ENCODE results near the gene LRMDA. TPM values are rescaled to one million over a fixed set of nuclear protein-coding genes. Genes with fewer than 3 reads are reported as not detected.

LRMDA gene
- total RNA-seq, 2 experiments from 2014 or later = not detected

GRCh38 chr10:75394221-75394620, 37.2 kb upstream of the LRMDA start:
- ATAC-seq (ENCODE audit: poor library complexity) (no peak), DNase-seq (no peak)
- peaks cover 10% of the 10 kb centered on the region for H3K4me1 Mint-ChIP-seq (ENCODE audit: low read depth)
- H3K9me3 Mint-ChIP-seq = no peaks in the 10 kb centered on the region
- Histone ChIP-seq H3K4me1 (ENCODE audit: insufficient read depth, low read length) (peaks cover 14% of the 10 kb centered on the region), H3K4me3 (ENCODE audit: low read length) (no peak overlapping the region), H3K27ac (ENCODE audit: low read depth in 1 of 2, low read length in 2 of 2) (no peak overlapping the region), H3K27me3 (ENCODE audit: control insufficient read depth in 1 of 2, insufficient read depth in 2 of 2, low read length in 2 of 2) (peaks cover 47 to 78% of the 10 kb centered on the region in 2 experiments), H3K36me3 (ENCODE audit: insufficient read depth, low read length) (no peaks in the 10 kb centered on the region), H3K9me3 (ENCODE audit: control insufficient read depth in 1 of 2, insufficient read depth in 1 of 2, low read length in 2 of 2) (peaks cover 0 to 30% of the 10 kb centered on the region in 2 experiments)
- CTCF ChIA-PET = no interaction called here
- no peaks in the 10 kb centered on the region for H3K36me3 Mint-ChIP-seq (ENCODE audit: low read depth)
- TF ChIP-seq CTCF (IDR thresholded peaks at IDR 0.05) = no peak
- intact Hi-C loops (cut with DNase I, micrococcal nuclease) = no loop called here
- POLR2A ChIA-PET = no interaction called here
- H3K4me3 Mint-ChIP-seq = no peak overlapping the region
- H3K27me3 Mint-ChIP-seq = peaks cover 65% of the 10 kb centered on the region
- no peak overlapping the region for H3K27ac Mint-ChIP-seq

GRCh38 chr10:75395066-75395931, 36.1 kb upstream of the LRMDA start:
- ATAC-seq (ENCODE audit: poor library complexity) = no peak
- H3K9me3 Mint-ChIP-seq = no peaks in the 10 kb centered on the region

More at GRCh38 chr10:75395066-75395931, 36.1 kb upstream of the LRMDA start:
- H3K4me3 Mint-ChIP-seq = no peak overlapping the region
- peaks cover 13% of the 10 kb centered on the region for H3K4me1 Mint-ChIP-seq (ENCODE audit: low read depth)
- CTCF ChIA-PET = no interaction called here
- Histone ChIP-seq H3K4me3 (ENCODE audit: low read length) (no peak overlapping the region), H3K9me3 (ENCODE audit: control insufficient read depth in 1 of 2, insufficient read depth in 1 of 2, low read length in 2 of 2) (peaks cover 0 to 31% of the 10 kb centered on the region in 2 experiments), H3K27ac (ENCODE audit: low read depth in 1 of 2, low read length in 2 of 2) (no peak overlapping the region), H3K4me1 (ENCODE audit: insufficient read depth, low read length) (peaks cover 21% of the 10 kb centered on the region), H3K36me3 (ENCODE audit: insufficient read depth, low read length) (no peaks in the 10 kb centered on the region), H3K27me3 (ENCODE audit: control insufficient read depth in 1 of 2, insufficient read depth in 2 of 2, low read length in 2 of 2) (peaks cover 54 to 85% of the 10 kb centered on the region in 2 experiments)
- peak; percentile 17 for TF ChIP-seq CTCF (IDR thresholded peaks at IDR 0.05)
- no peaks in the 10 kb centered on the region for H3K36me3 Mint-ChIP-seq (ENCODE audit: low read depth)
- H3K27me3 Mint-ChIP-seq = peaks cover 66% of the 10 kb centered on the region
- intact Hi-C loops (cut with DNase I, micrococcal nuclease) = loop anchor here in 1 of 2 experiments (5.0 kb wide), 2 partner anchors 642 to 912 kb away; no protein-coding TSS in a partner anchor
- H3K27ac Mint-ChIP-seq = no peak overlapping the region
- POLR2A ChIA-PET = no interaction called here
- peak in 2 of 14 experiments; percentile 39 for DNase-seq
